ENCODE measurements around the gene C1orf226. TPM values are rescaled to one million over a fixed set of nuclear protein-coding genes. Genes with fewer than 3 reads are reported as not detected.
A peak's percentile ranks its signal among the peaks of the same experiment; 100 is the strongest.

C1orf226 gene
- total RNA-seq, 2 donors from 2014 or later = 5.1 to 6.2 TPM

GRCh38 chr1:162384116-162384515, 2.6 kb downstream of the C1orf226 start:
- Mint-ChIP-seq H3K4me1 (peaks cover 11% of the 10 kb centered on the region), H3K27ac (no peak overlapping the region), H3K27me3 (ENCODE audit: insufficient read depth) (peaks cover 8% of the 10 kb centered on the region), H3K36me3 (ENCODE audit: low read depth) (peaks cover 3% of the 10 kb centered on the region), H3K4me3 (no peak overlapping the region), H3K9me3 (no peaks in the 10 kb centered on the region)
- Histone ChIP-seq H3K27ac (ENCODE audit: low read depth, low read length) (peak overlapping the region; percentile 45), H3K4me3 (ENCODE audit: low read length) (no peak overlapping the region), H3K27me3 (ENCODE audit: control insufficient read depth, insufficient read depth, low read length, poor library complexity, severe bottlenecking) (no peaks in the 10 kb centered on the region), H3K9ac (ENCODE audit: extremely low read depth, low read length, poor library complexity, severe bottlenecking) (no peak overlapping the region), H3K9me3 (ENCODE audit: control insufficient read depth, low read length) (no peaks in the 10 kb centered on the region), H3K4me1 (ENCODE audit: control insufficient read depth, insufficient read depth, low read length) (peaks cover 9% of the 10 kb centered on the region), H3K36me3 (ENCODE audit: control insufficient read depth, insufficient read depth, low read length) (no peaks in the 10 kb centered on the region)
- no peak for DNase-seq
- 93 to 100% methylated on average over 3 to 6 of the region's 6 CpGs for WGBS, 2 experiments (ENCODE audit: insufficient coverage in 1 of 2, insufficient read length in 1 of 2)
- TF ChIP-seq, protein P1, sequence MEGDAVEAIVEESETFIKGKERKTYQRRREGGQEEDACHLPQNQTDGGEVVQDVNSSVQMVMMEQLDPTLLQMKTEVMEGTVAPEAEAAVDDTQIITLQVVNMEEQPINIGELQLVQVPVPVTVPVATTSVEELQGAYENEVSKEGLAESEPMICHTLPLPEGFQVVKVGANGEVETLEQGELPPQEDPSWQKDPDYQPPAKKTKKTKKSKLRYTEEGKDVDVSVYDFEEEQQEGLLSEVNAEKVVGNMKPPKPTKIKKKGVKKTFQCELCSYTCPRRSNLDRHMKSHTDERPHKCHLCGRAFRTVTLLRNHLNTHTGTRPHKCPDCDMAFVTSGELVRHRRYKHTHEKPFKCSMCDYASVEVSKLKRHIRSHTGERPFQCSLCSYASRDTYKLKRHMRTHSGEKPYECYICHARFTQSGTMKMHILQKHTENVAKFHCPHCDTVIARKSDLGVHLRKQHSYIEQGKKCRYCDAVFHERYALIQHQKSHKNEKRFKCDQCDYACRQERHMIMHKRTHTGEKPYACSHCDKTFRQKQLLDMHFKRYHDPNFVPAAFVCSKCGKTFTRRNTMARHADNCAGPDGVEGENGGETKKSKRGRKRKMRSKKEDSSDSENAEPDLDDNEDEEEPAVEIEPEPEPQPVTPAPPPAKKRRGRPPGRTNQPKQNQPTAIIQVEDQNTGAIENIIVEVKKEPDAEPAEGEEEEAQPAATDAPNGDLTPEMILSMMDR (conservative IDR thresholded peaks at IDR 0.05) = no peak

GRCh38 chr1:162384601-162385279, 3.2 kb downstream of the C1orf226 start:
- peak overlapping the region; percentile 45 for H3K27ac ChIP-seq (ENCODE audit: low read depth, low read length)
- no peak overlapping the region for H3K27ac Mint-ChIP-seq
- H3K27me3 ChIP-seq (ENCODE audit: control insufficient read depth, insufficient read depth, low read length, poor library complexity, severe bottlenecking) = no peaks in the 10 kb centered on the region
- WGBS, 2 experiments (ENCODE audit: insufficient coverage in 1 of 2, insufficient read length in 1 of 2) = 74 to 94% methylated on average over 2 to 10 of the region's 10 CpGs
- TF ChIP-seq, protein P1 (conservative IDR thresholded peaks at IDR 0.05) = no peak
- no peak overlapping the region for H3K4me3 ChIP-seq (ENCODE audit: low read length)
- no peak overlapping the region for H3K9ac ChIP-seq (ENCODE audit: extremely low read depth, low read length, poor library complexity, severe bottlenecking)
- H3K36me3 ChIP-seq (ENCODE audit: control insufficient read depth, insufficient read depth, low read length) = no peaks in the 10 kb centered on the region
- no peaks in the 10 kb centered on the region for H3K9me3 Mint-ChIP-seq
- peaks cover 9% of the 10 kb centered on the region for H3K4me1 ChIP-seq (ENCODE audit: control insufficient read depth, insufficient read depth, low read length)
- peaks cover 5% of the 10 kb centered on the region for H3K27me3 Mint-ChIP-seq (ENCODE audit: insufficient read depth)
- H3K4me3 Mint-ChIP-seq = no peak overlapping the region
- H3K36me3 Mint-ChIP-seq (ENCODE audit: low read depth) = peaks cover 3% of the 10 kb centered on the region
- H3K4me1 Mint-ChIP-seq = peaks cover 17% of the 10 kb centered on the region
- peak; percentile 36 for DNase-seq
- no peaks in the 10 kb centered on the region for H3K9me3 ChIP-seq (ENCODE audit: control insufficient read depth, low read length)

DNA sequence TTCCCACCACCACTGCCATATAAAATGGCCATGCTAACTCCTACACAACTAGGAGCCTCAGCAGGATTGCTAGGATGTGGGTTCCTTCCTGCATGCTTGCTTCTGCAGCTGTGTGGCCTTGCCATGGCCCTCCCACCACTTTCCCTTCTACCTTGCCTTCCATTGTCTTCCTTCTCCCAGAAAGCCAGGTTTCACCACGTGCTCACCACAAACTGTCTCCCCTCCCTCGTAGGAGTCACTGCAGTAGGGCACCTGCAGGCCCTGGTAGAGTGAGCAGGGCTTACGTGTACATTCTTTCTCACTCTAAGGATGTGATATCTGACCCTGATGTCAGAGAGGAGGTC, 3.7 kb downstream of the C1orf226 start:
- DNase-seq = peak; percentile 23
- Histone ChIP-seq H3K27ac (ENCODE audit: low read depth, low read length) (no peak overlapping the region), H3K4me3 (ENCODE audit: low read length) (no peak overlapping the region), H3K36me3 (ENCODE audit: control insufficient read depth, insufficient read depth, low read length) (no peaks in the 10 kb centered on the region), H3K27me3 (ENCODE audit: control insufficient read depth, insufficient read depth, low read length, poor library complexity, severe bottlenecking) (no peaks in the 10 kb centered on the region), H3K9ac (ENCODE audit: extremely low read depth, low read length, poor library complexity, severe bottlenecking) (no peak overlapping the region), H3K4me1 (ENCODE audit: control insufficient read depth, insufficient read depth, low read length) (peaks cover 9% of the 10 kb centered on the region), H3K9me3 (ENCODE audit: control insufficient read depth, low read length) (no peaks in the 10 kb centered on the region)
- Mint-ChIP-seq H3K4me1 (peaks cover 22% of the 10 kb centered on the region), H3K4me3 (no peak overlapping the region), H3K36me3 (ENCODE audit: low read depth) (peaks cover 3% of the 10 kb centered on the region), H3K27ac (no peak overlapping the region), H3K27me3 (ENCODE audit: insufficient read depth) (no peaks in the 10 kb centered on the region), H3K9me3 (no peaks in the 10 kb centered on the region)
- TF ChIP-seq, protein P1 (conservative IDR thresholded peaks at IDR 0.05) = no peak
- WGBS, 2 experiments (ENCODE audit: insufficient coverage in 1 of 2, insufficient read length in 1 of 2) = 92 to 100% methylated on average over 3 of the region's 3 CpGs
